ENCODE data around the gene ORM2. TPM values are rescaled to one million over a fixed set of nuclear protein-coding genes. Genes with fewer than 3 reads are reported as not detected.

ORM2 gene
- total and polyA plus RNA-seq, 9 of the 15 experiments (the other 6 are each of a cell fraction or from before 2014, with no cell fraction given): 0.98 TPM; not detected in 8

GRCh38 chr9:114313186-114313585 is 16.5 kb upstream of the ORM2 start (continued):
- no peak for TF ChIP-seq FOXP4 (CRISPR knock-in tag; IDR thresholded peaks at IDR 0.05; ENCODE audit: borderline replicate concordance)
- no peak for TF ChIP-seq DPF2 (IDR thresholded peaks at IDR 0.05)
- TF ChIP-seq PURB (CRISPR knock-in tag; IDR thresholded peaks at IDR 0.05; ENCODE audit: low read depth): no peak
- TF ChIP-seq PHB (CRISPR knock-in tag; IDR thresholded peaks at IDR 0.05): no peak
- no peak for TF ChIP-seq ESRRB (CRISPR knock-in tag; IDR thresholded peaks at IDR 0.05; ENCODE audit: borderline replicate concordance)

- intact Hi-C loops (cut with micrococcal nuclease) (no loop called here), in situ Hi-C loops (cut with MboI) (no loop called here)
- Histone ChIP-seq H3K4me3 (no peak overlapping the region), H3K79me2 (ENCODE audit: control insufficient read depth, insufficient read depth, low read length) (no peaks in the 10 kb centered on the region), H3K36me3 (ENCODE audit: control insufficient read depth, insufficient read depth, low read length) (no peaks in the 10 kb centered on the region), H3K9me1 (ENCODE audit: control insufficient read depth, insufficient read depth, low read length) (no peaks in the 10 kb centered on the region), H3K4me1 (replicated peaks in 1 of 2; ENCODE audit: control insufficient read depth in 2 of 2, insufficient read depth in 2 of 2, low read length in 2 of 2) (no peaks in the 10 kb centered on the region; a peak in 1 of 5 replicates), H3K4me2 (ENCODE audit: insufficient read depth, low read length) (no peak overlapping the region), H4K20me1 (replicated peaks; ENCODE audit: control insufficient read depth, insufficient read depth, low read length) (no peaks in the 10 kb centered on the region), H3K27me3 (ENCODE audit: control insufficient read depth in 2 of 2, insufficient read depth in 2 of 2, low read length in 2 of 2) (peaks cover 16 to 28% of the 10 kb centered on the region in 2 experiments), H2AFZ (ENCODE audit: low read depth, low read length) (no peak overlapping the region), H3K9me3 (replicated peaks; ENCODE audit: control insufficient read depth, insufficient read depth, low read depth, low read length) (no peaks in the 10 kb centered on the region), H3K9ac (ENCODE audit: insufficient read depth in 1 of 2, low read depth in 2 of 2, low read length in 2 of 2) (no peak overlapping the region), H3K27ac (ENCODE audit: extremely low read depth, low read depth, low read length) (no peak overlapping the region)
- BruUV-seq (replicated peaks): no TSS peak
- FAIRE-seq (no peak), DNase-seq (ENCODE audit: extremely low read depth in 1 of 4, low spot score in 3 of 4) (no peak), ATAC-seq (no peak)
- TF ChIP-seq RREB1 (CRISPR knock-in tag; IDR thresholded peaks at IDR 0.05) (no peak), PCBP2 (IDR thresholded peaks at IDR 0.05; ENCODE audit: low read depth, low read length, poor library complexity, severe bottlenecking) (no peak), DPF2 (IDR thresholded peaks at IDR 0.05) (no peak), NFE2L1 (tag; IDR thresholded peaks at IDR 0.05; ENCODE audit: borderline replicate concordance, low read depth) (no peak), ZEB2 (IDR thresholded peaks at IDR 0.05) (no peak), ZNF23 (CRISPR knock-in tag; IDR thresholded peaks at IDR 0.05) (no peak), NCOA6 (IDR thresholded peaks at IDR 0.05) (no peak)
- ChIA-PET CTCF (ENCODE audit: low intra/inter-chr PET ratio) (no interaction called here), POLR2A (interaction anchor here (0.6 to 1.0 kb wide), 2 partner anchors 23 to 277 kb away, joined by 3 to 4 read pairs; no protein-coding TSS in a partner anchor)
- 12% methylated on average over 7 of the region's 7 CpGs for WGBS (ENCODE audit: insufficient coverage, low coverage, missing lambda C conversion rate)
These were observed 15.3 kb upstream of the ORM2 start for GRCh38 chr9:114314256-114314867.

All from K562 (cell line).